Heart right ventricle (tissue), 16 donors: ENCODE measurements around the gene ALPG. TPM values are rescaled to one million over a fixed set of nuclear protein-coding genes. Genes with fewer than 3 reads are reported as not detected.
"Not testable (repeated sequence)": the region's sequence is repeated elsewhere in the genome, so short reads cannot be mapped to it uniquely, and the experiment has no call there.

Source experiments
- ATAC-seq, 8 donors: fragments of 200-7000 bp; cut with Tn5 transposase; one replicate each; pipeline ENCODE4 v1.9.1; 2020; ENCODE audit warnings: mild to moderate bottlenecking in 8 of 8, moderate library complexity in 8 of 8, moderate number of reproducible peaks in 1 of 8
- DNase-seq, 2 donors: peaks; one replicate each; pipeline ENCODE4 v3.0.0-alpha.2; 2020
- H3K27ac ChIP-seq, 10 donors: fragments of 200-600 bp; sonication (generic) in 2 of 10; one replicate each; pipeline versions ENCODE4 v1.5.0 to v1.8.0; 2020 to 2022; ENCODE audit warnings: mild to moderate bottlenecking in 3 of 10
- H3K27me3 ChIP-seq, 7 donors: fragments of 200-600 bp; one replicate each; pipeline ENCODE4 v1.8.0; 2021 to 2022; ENCODE audit warnings: mild to moderate bottlenecking in 2 of 7
- H3K36me3 ChIP-seq, 9 donors: fragments of 200-600 bp; sonication (generic) in 1 of 9; one replicate each; pipeline versions ENCODE4 v1.5.0 to v1.8.0; 2020 to 2022; ENCODE audit warnings: mild to moderate bottlenecking in 2 of 9
- H3K4me1 ChIP-seq, 9 donors: fragments of 200-600 bp; sonication (generic) in 1 of 9; one replicate each; pipeline versions ENCODE4 v1.5.0 to v1.8.0; 2020 to 2022; ENCODE audit warnings: mild to moderate bottlenecking in 4 of 9
- H3K4me3 ChIP-seq, 10 donors: fragments of 200-600 bp; sonication (generic) in 2 of 10; one replicate each; pipeline versions ENCODE4 v1.5.0 to v1.8.0; 2020 to 2022; ENCODE audit warnings: mild to moderate bottlenecking in 7 of 10, moderate library complexity in 2 of 10
- H3K9me3 ChIP-seq, 11 donors: fragments of 200-600 bp in 10 of 11; sonication (generic) in 2 of 11; one replicate each; pipeline versions ENCODE4 v1.5.0 to v1.8.0; 2013 to 2022; ENCODE audit warnings: mild to moderate bottlenecking in 2 of 11, control low read depth in 1 of 11, moderate library complexity in 1 of 11
- CTCF ChIP-seq, 9 donors: fragments of 200-600 bp; sonication (generic) in 2 of 9; IDR thresholded peaks; one replicate each; pipeline versions ENCODE4 v1.5.0 to v1.8.0; 2021 to 2022; ENCODE audit warnings: antibody characterized with exemption in 9 of 9, mild to moderate bottlenecking in 5 of 9, moderate library complexity in 1 of 9
- WGBS, 2 donors: extraction: QIAGEN DNeasy Blood & Tissue Kit; methylation state at CpG; one replicate each; pipeline ENCODE4 v1.1.7; 2013; ENCODE audit warnings: inconsistent platforms in 1 of 2; 5-methylcytosine and 5-hydroxymethylcytosine counted together
- intact Hi-C, 10 donors: fragments of 100-400 bp; cut with DNase I; formaldehyde crosslinking; loops; one replicate each; pipeline versions ENCODE4 v1.11.1 to v1.14.2; 2022
- polyA plus RNA-seq, 2 donors: library from polyadenylated mRNA; stranded (reverse); fragments of 200-250 nt; gene quantifications; one replicate each; pipeline ENCODE4 v1.2.3, GENCODE V29; 2013
- total RNA-seq, 10 donors: library from RNA; stranded (reverse); fragmentation: NEBNext Ultra II Directional in 3 of 10; extraction: Animal tissue kit (Norgen Biotek cat#: 25700) in 3 of 10; gene quantifications; one replicate each; pipeline versions ENCODE4 v1.2.1 to v1.2.4, GENCODE V29; 2021 to 2023
- donor health status: Arrhythmogenic right ventricular cardiomyopathy.
- donor health status: ischemic (EF 13 %, LVEDD 7.1; RV severe dilation, severe dysfunction).
- donor health status: healthy with polysubstance abuse.
- donor health status: DM: no; HTN: yes; CAD: no.
- donor health status: DM: no; HTN: no; CAD: no.
- donor health status: ischemic (EF 25% LVEDD 6.9; RV normal size, moderate dysfunction).
- donor health status: ischemic (EF 25% LVEDD 5.7; RV mildly dilated, moderate dysfunction).
- donor health status: healthy.
- donor health status: DM: yes; HTN: yes; CAD: no.
- donor health status: Ischemic cardiomyopathy.
- donor health status: ischemic (EF 35%, LVEDD 5.7; RV mildly dilated, moderate dysfunction).
- donor health status: nonischemic (EF 11% LVEDD 7.7; RV severe dilation, severe dysfunction).
- donor health status: DM: yes; HTN: yes; CAD: no.
- donor health status: PGD.
- donor health status: ischemic (EF 29% LVEDD 5.4; RV normal size, mild dysfunction).
- donor health status: nonischemic (EF 23%, LVEDD 6.1; RV moderate dilation, normal function).

ALPG gene
- total and polyA plus RNA-seq, 12 donors: not detected

GRCh38 chr2:232376713-232377112, 29.9 kb upstream of the ALPG start:
- no peaks in the 10 kb centered on the region for H3K36me3 ChIP-seq
- intact Hi-C loops: no loop called here
- H3K9me3 ChIP-seq: no peaks in the 10 kb centered on the region
- no peaks in the 10 kb centered on the region for H3K4me1 ChIP-seq
- 84 to 87% methylated on average over 7 of the region's 7 CpGs for WGBS, 2 donors
- no peak overlapping the region for H3K4me3 ChIP-seq
- peaks cover 2 to 68% (median 20%) of the 10 kb centered on the region in 7 donors for H3K27me3 ChIP-seq
- no peak for TF ChIP-seq CTCF (IDR thresholded peaks at IDR 0.05)
- H3K27ac ChIP-seq: no peak overlapping the region
- DNase-seq: no peak
- no peak for ATAC-seq

- no peaks in the 10 kb centered on the region for H3K36me3 ChIP-seq
- no peak overlapping the region for H3K4me3 ChIP-seq
- ATAC-seq (no peak), DNase-seq (no peak)
- no peaks in the 10 kb centered on the region for H3K4me1 ChIP-seq
- H3K27me3 ChIP-seq: peaks cover 5 to 74% (median 27%) of the 10 kb centered on the region in 7 donors
- H3K27ac ChIP-seq: no peak overlapping the region
- H3K9me3 ChIP-seq: no peaks in the 10 kb centered on the region
- 89 to 90% methylated on average over 7 of the region's 7 CpGs for WGBS, 2 donors
- intact Hi-C loops: no loop called here
- no peak for TF ChIP-seq CTCF (IDR thresholded peaks at IDR 0.05)
Observed at GRCh38 chr2:232377319-232377718, 29.3 kb upstream of the ALPG start.

DNA sequence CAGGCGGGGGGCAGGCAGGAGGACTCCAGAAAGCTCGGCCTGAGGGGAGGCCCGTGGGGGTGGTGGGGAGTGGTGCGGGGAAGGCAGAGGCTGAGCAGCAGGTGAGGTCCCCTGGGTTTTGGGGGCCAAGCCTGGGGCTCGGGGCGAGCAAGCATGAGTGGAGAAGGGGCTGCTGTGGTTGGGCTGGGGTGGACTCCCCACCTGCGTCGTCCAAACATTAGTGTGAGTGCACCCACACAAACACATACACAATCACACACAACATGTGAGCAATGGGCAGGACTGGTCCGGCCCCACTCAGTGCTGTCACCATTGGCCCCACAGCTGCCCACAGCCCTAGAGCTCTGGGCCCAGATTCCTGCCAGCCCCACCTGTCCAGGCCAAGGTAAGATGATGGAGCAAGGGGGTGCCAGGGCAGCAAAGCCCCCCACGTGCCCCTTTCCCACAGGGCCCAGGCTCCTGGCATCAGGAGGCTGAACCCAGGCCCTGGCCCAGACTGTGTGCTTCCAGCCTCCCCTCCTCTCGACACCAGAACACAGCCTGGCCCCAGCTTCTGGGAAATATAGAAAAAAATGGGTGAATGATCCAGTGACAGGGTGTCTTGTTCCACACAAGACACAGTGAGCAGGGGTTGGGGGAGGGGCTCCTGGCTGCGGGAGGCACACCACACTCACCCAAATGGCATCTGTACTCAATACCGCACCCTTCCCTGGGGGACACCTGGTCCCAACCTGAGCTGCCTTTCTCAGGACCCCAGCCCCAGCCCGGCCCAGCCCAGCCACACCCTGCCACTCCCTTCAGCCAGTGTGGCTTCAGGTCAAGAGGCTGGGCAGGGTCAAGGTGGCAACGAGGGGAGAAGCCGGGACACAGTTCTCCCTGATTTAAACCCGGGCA, 28.6 kb upstream of the ALPG start:
- no peaks in the 10 kb centered on the region for H3K9me3 ChIP-seq
- no peaks in the 10 kb centered on the region for H3K4me1 ChIP-seq
- ATAC-seq (no peak), DNase-seq (no peak)
- no peak overlapping the region for H3K4me3 ChIP-seq
- no peak overlapping the region for H3K27ac ChIP-seq
- TF ChIP-seq CTCF (IDR thresholded peaks at IDR 0.05): no peak
- H3K27me3 ChIP-seq: peaks cover 5 to 78% (median 33%) of the 10 kb centered on the region in 7 donors
- H3K36me3 ChIP-seq: no peaks in the 10 kb centered on the region
- intact Hi-C loops: no loop called here
- 77 to 80% methylated on average over 17 of the region's 17 CpGs for WGBS, 2 donors

DNA sequence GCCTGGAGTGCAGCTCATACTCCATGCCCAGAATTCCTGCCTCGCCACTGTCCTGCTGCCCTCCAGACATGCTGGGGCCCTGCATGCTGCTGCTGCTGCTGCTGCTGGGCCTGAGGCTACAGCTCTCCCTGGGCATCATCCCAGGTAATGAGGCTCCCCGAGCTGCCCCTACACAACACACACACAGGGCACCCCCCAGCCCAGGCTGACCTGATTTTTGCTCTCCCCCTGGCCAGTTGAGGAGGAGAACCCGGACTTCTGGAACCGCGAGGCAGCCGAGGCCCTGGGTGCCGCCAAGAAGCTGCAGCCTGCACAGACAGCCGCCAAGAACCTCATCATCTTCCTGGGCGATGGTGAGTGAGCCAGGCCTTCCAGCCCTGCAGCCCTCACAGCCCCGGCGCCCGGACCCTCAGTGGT, 27.9 kb upstream of the ALPG start, which contains the start of gene ALPP:
ALPP (plus strand) TSS at position 17 of the 417 bp plus-strand sequence; CDS start at position 69, 52 bp downstream.
- H3K4me1 ChIP-seq, H3K9me3 ChIP-seq, DNase-seq, intact Hi-C loops, ATAC-seq, H3K27ac ChIP-seq, H3K4me3 ChIP-seq, H3K36me3 ChIP-seq: not testable (repeated sequence)
- H3K27me3 ChIP-seq: peaks cover 5 to 78% (median 40%) of the 10 kb centered on the region in 7 donors
- WGBS, 2 donors: 89 to 91% methylated on average over 12 of the region's 12 CpGs

DNA sequence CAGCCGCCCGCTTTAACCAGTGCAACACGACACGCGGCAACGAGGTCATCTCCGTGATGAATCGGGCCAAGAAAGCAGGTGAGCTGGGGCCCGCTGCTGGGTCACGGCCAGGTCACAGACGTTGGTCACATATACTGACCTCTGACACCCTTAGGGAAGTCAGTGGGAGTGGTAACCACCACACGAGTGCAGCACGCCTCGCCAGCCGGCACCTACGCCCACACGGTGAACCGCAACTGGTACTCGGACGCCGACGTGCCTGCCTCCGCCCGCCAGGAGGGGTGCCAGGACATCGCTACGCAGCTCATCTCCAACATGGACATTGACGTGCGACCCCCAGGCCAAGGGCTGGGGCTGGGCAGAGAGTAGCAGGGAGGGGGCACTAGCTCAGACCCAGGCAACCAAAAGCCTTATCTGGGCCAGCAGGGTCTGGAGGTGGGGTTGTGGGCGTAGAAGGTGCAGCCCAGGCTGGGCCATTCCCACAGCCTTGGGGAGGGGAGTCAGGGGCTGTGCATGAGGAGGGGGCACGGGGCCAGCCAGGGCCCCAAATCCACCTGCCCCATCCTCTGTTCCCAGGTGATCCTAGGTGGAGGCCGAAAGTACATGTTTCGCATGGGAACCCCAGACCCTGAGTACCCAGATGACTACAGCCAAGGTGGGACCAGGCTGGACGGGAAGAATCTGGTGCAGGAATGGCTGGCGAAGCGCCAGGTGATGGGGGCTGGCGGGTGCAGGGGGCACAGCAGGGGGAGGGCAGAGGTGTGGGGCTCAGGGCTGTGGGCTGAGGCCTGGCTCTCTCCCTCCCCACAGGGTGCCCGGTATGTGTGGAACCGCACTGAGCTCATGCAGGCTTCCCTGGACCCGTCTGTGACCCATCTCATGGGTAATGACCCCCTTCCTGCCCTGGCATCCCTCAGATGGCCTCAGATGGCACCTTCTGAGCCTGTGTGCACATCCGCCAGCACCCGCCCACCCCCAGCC, 26.7 kb upstream of the ALPG start:
- intact Hi-C loops: not testable (repeated sequence)

GRCh38 chr2:232381204-232382031, 25.2 kb upstream of the ALPG start:
- H3K27me3 ChIP-seq: peaks cover 5 to 91% (median 64%) of the 10 kb centered on the region in 7 donors
- ATAC-seq: peak in 2 of 8 donors; percentile 24 to 34
- H3K9me3 ChIP-seq, H3K4me1 ChIP-seq, DNase-seq, H3K4me3 ChIP-seq, H3K36me3 ChIP-seq, H3K27ac ChIP-seq, intact Hi-C loops: not testable (repeated sequence)
- 25% methylated on average over 45 to 58 of the region's 59 CpGs for WGBS, 2 donors

More for the DNA sequence above, 26.7 kb upstream of the ALPG start:
- peaks cover 5 to 87% (median 51%) of the 10 kb centered on the region in 7 donors for H3K27me3 ChIP-seq
- not testable (repeated sequence) for H3K9me3 ChIP-seq, DNase-seq, H3K4me1 ChIP-seq, H3K4me3 ChIP-seq, H3K27ac ChIP-seq, H3K36me3 ChIP-seq
- WGBS, 2 donors: 86 to 87% methylated on average over 34 to 38 of the region's 41 CpGs
- peak in 2 of 8 donors; percentile 11 to 25 for ATAC-seq
